Kidney (tissue), 14 donors: ENCODE measurements around the gene SRRM1. TPM values are rescaled to one million over a fixed set of nuclear protein-coding genes. Genes with fewer than 3 reads are reported as not detected.

ENCODE experiments used
- DNase-seq, 5 donors: peaks; one replicate each; pipeline ENCODE4 v3.0.0-alpha.2; 2013 to 2020
- FAIRE-seq: peaks from 2 replicates; lab custom pipeline; 2012; peaks lifted over from hg19 to GRCh38; lab: Jason Lieb, UNC
- H3K27ac ChIP-seq, 2 donors: one replicate each; pipeline ENCODE4 v1.7.0; 2013; ENCODE audit warnings: low read depth in 2 of 2, low read length in 2 of 2, inconsistent platforms in 1 of 2
- H3K27me3 ChIP-seq: one replicate; pipeline ENCODE4 v1.7.1; 2013; ENCODE audit warnings: low read length, inconsistent platforms; ENCODE audit not compliant: control insufficient read depth, insufficient read depth
- H3K36me3 ChIP-seq, 3 donors: one replicate each; pipeline versions ENCODE4 v1.7.0 to v1.7.1; 2013; ENCODE audit warnings: low read length in 3 of 3, control low read depth in 1 of 3, inconsistent platforms in 1 of 3; ENCODE audit not compliant: insufficient read depth in 3 of 3, control insufficient read depth in 2 of 3
- H3K4me1 ChIP-seq, 3 donors: one replicate each; pipeline versions ENCODE4 v1.7.0 to v1.7.1; 2013; ENCODE audit warnings: low read length in 3 of 3, inconsistent platforms in 1 of 3, low read depth in 1 of 3; ENCODE audit not compliant: control insufficient read depth in 2 of 3, insufficient read depth in 2 of 3
- H3K4me3 ChIP-seq, 3 donors: one replicate each; pipeline versions ENCODE4 v1.7.0 to v1.8.1; 2013; ENCODE audit warnings: low read length in 3 of 3, control low read depth in 1 of 3, inconsistent platforms in 1 of 3
- H3K9ac ChIP-seq, 3 donors: one replicate each; pipeline versions ENCODE4 v1.7.0 to v1.7.1; 2013; ENCODE audit warnings: low read length in 3 of 3, control low read depth in 1 of 3, inconsistent platforms in 1 of 3
- H3K9me3 ChIP-seq, 3 donors: one replicate each; pipeline versions ENCODE4 v1.7.0 to v1.7.1; 2013; ENCODE audit warnings: low read length in 3 of 3, control low read depth in 1 of 3, inconsistent platforms in 1 of 3; ENCODE audit not compliant: control insufficient read depth in 2 of 3, insufficient read depth in 1 of 3
- intact Hi-C: fragments of 100-400 bp; cut with DNase I; formaldehyde crosslinking; loops from one replicate; pipeline ENCODE4 v1.11.1; 2022
- polyA plus RNA-seq: library from polyadenylated mRNA; stranded (reverse); fragments of 350-450 nt; fragmentation: Illumina TruSeq; extraction: RNeasy Lipid Tissue Mini Kit (QIAGEN cat#74804); gene quantifications from one replicate; pipeline ENCODE4 v1.2.3, GENCODE V29; 2014; ENCODE audit warnings: low read depth, low replicate concordance; ENCODE audit not compliant: insufficient read depth
- total RNA-seq: library from RNA; stranded (reverse); fragmentation: NEBNext Ultra II Directional; extraction: Animal tissue kit (Norgen Biotek cat#: 25700); gene quantifications from one replicate; pipeline ENCODE4 v1.2.1, GENCODE V29; 2021
- TF ChIP-seq, protein P1 (sequence below): IDR thresholded peaks from 3 replicates; pipeline ENCODE4 v1.5.1; 2012; ENCODE audit warnings: mild to moderate bottlenecking, moderate library complexity, borderline replicate concordance; ENCODE audit not compliant: insufficient read depth; ENCODE audit errors: extremely low read depth
- donor health status: control.
- donor health status: control.
- donor health status: control.
- donor health status: control.
- donor health status: control.
- donor health status: DM: yes; HTN: yes; CAD: no.
- donor health status: Normal renal cell carcinoma (clear cell type).

Gene SRRM1
- total and polyA plus RNA-seq, 2 donors from 2014 or later, result 21.1 to 123 TPM

DNA sequence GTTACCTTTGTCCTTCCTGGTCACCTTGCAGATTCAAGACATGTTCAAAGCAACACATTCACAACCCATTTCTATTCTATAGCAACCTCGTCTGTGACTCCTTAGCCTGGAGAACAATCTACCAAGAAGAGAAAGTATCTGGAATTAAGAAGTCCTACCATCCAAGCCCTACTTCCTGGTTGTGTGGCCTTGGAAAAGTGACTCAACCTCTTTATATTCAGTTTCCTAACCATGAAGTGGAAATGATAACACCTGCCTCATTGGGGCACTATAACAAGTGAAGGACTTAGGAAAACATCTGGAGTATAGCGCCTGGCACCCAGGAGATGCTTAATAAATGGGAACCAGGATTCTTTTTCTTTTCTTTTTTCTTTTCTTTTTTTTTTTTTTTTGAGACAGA, 36.5 kb upstream of the SRRM1 start:
- no peak for FAIRE-seq
- no peak overlapping the region for H3K9ac ChIP-seq
- TF ChIP-seq, protein P1, sequence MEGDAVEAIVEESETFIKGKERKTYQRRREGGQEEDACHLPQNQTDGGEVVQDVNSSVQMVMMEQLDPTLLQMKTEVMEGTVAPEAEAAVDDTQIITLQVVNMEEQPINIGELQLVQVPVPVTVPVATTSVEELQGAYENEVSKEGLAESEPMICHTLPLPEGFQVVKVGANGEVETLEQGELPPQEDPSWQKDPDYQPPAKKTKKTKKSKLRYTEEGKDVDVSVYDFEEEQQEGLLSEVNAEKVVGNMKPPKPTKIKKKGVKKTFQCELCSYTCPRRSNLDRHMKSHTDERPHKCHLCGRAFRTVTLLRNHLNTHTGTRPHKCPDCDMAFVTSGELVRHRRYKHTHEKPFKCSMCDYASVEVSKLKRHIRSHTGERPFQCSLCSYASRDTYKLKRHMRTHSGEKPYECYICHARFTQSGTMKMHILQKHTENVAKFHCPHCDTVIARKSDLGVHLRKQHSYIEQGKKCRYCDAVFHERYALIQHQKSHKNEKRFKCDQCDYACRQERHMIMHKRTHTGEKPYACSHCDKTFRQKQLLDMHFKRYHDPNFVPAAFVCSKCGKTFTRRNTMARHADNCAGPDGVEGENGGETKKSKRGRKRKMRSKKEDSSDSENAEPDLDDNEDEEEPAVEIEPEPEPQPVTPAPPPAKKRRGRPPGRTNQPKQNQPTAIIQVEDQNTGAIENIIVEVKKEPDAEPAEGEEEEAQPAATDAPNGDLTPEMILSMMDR, result no peak

DNA sequence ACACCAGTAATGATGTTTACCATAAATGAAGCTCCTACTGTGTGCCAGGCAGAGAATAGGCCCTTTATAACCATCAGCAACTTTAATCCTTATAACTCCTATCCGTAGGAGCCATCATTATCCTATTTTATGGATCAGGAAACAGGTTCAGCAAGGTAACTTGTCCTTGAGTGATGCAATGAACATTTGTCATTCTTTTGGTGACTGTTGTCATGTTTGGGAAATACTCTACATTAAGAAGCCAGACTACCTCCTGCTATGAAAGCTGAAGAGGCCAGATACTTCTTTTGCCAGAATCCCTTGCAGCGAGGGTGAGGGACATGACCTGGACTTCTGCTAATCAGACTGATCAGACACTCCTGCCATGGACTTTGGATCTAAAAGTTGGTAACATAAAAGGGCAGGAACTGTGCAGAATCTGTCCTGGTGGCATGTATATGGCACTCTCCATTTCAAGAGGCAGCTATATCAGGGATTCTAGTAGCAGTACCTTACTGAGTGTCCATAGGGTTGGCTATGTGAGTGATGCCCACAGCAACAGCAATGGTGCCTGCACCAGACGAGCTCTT, 33.1 kb upstream of the SRRM1 start:
- no peak for DNase-seq
- intact Hi-C loops, result no loop called here
- Histone ChIP-seq H3K36me3 (no peaks in the 10 kb centered on the region), H3K27ac (no peak overlapping the region), H3K4me3 (no peak overlapping the region), H3K9ac (no peak overlapping the region), H3K9me3 (no peaks in the 10 kb centered on the region), H3K4me1 (no peaks in the 10 kb centered on the region), H3K27me3 (no peaks in the 10 kb centered on the region)
- no peak for FAIRE-seq
- TF ChIP-seq, protein P1, result no peak

More for the DNA sequence above, 36.5 kb upstream of the SRRM1 start:
- Histone ChIP-seq H3K4me3 (no peak overlapping the region), H3K27ac (no peak overlapping the region), H3K27me3 (no peaks in the 10 kb centered on the region), H3K9me3 (no peaks in the 10 kb centered on the region), H3K36me3 (no peaks in the 10 kb centered on the region), H3K4me1 (no peaks in the 10 kb centered on the region)
- intact Hi-C loops, result no loop called here
- no peak for DNase-seq

DNA sequence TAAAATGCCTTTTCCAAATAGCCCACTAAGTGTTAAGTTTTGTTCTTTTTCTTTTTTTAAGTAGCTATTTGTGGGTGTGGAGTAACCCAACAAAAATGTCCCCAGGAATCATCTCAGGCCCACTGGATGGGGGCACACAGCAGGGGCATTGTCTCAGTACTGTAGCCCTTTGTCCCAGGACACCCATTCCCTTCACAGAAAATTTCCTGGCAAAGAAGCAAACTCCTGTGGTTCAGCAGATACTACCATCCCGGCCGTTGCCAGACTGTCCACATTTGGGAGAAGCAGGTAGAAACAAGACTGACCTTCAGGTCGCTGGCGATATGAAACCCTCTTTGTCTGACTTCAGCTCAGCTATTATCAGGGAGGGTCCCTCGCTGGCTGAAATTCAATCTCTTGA, 23.7 kb upstream of the SRRM1 start:
- intact Hi-C loops, result no loop called here
- Histone ChIP-seq H3K4me1 (no peaks in the 10 kb centered on the region), H3K36me3 (no peaks in the 10 kb centered on the region), H3K27me3 (no peaks in the 10 kb centered on the region), H3K9me3 (no peaks in the 10 kb centered on the region), H3K4me3 (no peak overlapping the region), H3K9ac (no peak overlapping the region), H3K27ac (no peak overlapping the region)
- TF ChIP-seq, protein P1, result no peak
- no peak for FAIRE-seq
- DNase-seq, result no peak

DNA sequence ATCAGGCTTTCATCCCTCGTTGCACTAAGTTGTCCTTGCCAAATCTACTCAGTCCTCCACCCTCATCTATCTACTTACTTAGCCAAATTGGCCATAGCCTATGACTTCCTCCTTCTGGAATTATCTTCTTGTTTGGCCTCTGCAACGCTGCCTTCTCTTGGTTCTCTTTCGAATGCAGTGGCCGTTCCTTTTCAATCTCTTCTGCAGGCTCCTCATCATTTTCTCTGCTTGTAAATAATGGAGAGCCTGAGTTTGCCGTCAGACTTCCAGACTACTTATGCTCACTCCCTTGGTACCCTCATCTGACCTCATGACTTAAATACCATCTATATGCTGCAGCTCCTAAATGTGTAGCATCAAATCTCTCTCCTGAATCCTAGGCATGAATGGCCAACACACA, 22.4 kb upstream of the SRRM1 start:
- Histone ChIP-seq H3K4me3 (no peak overlapping the region), H3K27me3 (no peaks in the 10 kb centered on the region), H3K27ac (no peak overlapping the region), H3K9ac (no peak overlapping the region), H3K4me1 (no peaks in the 10 kb centered on the region), H3K9me3 (no peaks in the 10 kb centered on the region), H3K36me3 (no peaks in the 10 kb centered on the region)
- FAIRE-seq (no peak), DNase-seq (no peak)
- TF ChIP-seq, protein P1, result no peak
- intact Hi-C loops, result no loop called here
